Middle frontal gyrus (tissue), 1 donor: ENCODE data around the gene KRTAP10-12.
"Not testable (repeated sequence)": the region's sequence is repeated elsewhere in the genome, so short reads cannot be mapped to it uniquely, and the experiment has no call there.

Source experiments
- DNase-seq: peaks from one replicate; pipeline ENCODE4 v3.0.0-alpha.2; 2015; ENCODE audit warnings: low spot score; ENCODE audit errors: extremely low spot score

Gene KRTAP10-12

DNA sequence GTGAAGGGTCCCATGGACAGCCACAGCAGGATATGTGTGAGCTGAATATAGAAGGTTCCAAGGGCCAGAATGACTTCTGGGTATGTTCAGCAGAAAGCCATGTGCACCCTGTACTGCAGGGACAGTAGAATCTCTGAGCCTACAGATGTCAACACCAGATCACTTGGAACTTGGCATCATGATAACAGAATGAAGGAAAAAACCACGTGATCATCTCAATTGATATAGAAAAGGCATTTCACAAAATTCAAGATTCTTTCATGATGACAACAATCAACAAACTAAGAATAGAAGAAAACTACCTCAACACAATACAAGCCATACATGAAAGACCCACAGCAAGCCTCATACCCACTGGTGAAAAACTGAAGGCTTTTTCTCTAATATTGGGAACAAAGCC, 29.4 kb upstream of the KRTAP10-12 start:
- DNase-seq: no peak

DNA sequence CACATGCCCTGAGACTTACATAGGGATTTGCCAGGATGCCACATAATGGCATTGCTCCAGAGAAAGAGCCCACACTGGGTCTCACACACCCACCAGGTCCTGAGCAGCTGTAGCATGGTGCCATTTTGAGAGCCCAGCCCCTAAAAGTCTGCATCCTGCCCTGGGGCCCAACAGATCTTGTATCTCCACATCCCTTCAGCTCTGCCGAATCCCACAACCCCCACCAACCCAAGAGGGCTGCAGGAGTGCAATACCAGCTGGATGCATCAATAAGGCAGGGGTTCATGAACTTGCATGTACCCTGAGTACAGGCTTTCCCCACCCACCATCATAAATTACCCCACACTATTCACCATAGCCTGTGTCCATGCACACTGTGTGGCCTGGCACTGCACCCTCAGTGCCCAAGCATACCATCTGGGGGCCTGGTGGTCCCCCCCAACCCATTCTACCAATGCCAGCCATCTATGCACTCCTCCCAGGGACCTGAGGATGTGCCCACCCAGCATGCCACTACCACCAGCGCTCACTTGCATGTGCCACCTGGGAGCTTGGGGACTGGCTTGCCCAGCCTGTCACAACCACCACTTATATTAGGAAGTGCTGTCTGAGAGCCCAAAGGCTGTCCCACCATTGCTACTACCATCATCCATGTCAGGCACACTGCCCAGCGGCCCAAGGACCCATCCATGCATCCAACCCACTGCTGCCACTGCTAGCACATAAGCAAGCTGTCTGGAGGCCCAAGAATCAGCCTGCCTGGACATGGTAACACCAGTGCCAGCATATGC, 26.1 kb upstream of the KRTAP10-12 start:
- no peak for DNase-seq

DNA sequence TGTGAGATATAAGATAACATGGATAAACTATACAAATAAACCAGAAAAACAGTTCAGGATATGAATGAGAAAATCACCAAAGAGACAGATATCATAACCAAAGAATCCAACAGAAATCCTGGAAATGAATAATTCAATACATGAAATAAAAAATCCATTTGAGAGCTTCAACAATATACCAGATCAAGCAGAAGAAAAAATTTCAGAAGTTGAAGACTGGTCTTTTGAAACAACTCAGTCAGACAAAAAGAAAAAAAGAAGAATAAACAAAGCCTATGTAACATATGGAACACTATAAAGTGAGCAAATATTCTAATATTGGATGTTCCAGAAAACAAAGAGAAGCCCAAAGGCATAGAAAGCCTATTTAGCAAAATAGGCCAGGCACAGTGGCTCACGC, 25.1 kb upstream of the KRTAP10-12 start:
- no peak for DNase-seq

DNA sequence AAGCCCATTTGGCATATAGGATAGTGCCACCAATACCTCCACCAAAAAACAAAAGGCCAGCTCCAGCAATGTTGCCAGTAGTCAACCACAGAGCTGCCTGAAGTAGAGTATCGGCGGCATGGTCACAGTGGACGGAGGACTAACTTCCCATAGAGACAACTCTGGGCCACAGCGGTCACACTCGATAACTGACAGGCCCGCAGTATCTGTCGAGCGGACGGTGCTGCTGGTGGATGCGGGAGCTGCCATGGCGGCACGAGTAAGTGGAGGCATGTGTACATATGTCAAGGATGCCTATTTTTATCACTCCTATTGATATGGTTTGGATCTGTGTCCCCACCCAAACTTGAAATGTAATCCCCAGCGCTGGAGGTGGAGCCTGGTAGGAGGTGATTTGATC, 19.1 kb upstream of the KRTAP10-12 start:
- DNase-seq: no peak

DNA sequence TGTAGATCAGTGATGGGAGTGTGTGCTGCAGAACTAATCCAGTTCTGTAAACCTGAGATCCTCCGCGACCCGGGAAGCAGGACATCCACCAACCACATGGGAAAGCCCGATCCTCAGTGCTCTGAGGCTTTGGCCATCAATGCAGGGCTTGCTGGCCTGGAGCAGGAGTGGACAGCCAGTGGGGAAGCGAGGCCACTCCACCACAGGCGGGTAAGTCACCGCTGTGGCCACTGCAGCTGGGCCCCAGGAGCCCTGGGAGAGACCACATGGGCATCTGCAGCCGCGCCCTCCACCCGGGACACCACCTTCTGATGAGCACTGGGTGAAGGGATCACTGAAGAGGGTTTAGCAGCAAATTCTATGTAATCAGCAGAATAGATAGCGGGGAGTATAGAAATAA, 15.8 kb upstream of the KRTAP10-12 start:
- DNase-seq: no peak

DNA sequence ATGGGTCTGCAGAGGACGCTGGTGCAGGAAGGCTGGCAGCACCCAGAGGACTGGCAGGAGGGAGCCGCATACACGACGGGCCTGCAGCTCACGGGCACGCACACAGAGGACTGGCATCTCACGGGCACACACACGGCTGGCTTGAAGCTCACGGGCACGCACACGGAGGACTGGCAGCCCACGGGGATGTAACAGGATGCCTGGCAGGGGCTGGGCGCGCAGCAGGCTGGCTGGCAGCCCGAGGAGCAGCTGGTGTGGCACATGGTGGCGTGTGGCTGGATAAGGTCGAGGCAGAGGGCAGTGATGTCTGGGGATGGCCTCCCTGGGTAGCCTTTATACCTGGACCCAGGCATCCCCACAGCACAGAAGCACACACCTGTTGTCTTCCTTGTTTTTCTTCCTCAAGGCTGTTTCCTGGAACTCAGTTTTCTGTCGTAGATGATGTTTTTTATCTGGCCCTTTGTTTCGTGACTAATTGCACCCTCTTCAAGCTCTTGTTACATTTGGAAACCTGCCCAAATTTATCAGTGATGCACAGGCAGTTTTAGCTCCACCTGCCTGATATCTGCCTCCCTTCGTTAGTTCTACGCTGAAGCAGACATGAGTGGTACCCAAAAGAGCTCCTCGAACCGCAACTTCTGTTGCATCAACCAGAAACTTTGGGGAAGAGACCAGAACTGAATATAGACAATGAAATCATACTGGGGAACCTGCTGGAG, 15.0 kb upstream of the KRTAP10-12 start, which contains the start of gene KRTAP12-1:
Gene KRTAP12-1, minus strand, starts transcription at position 303 of the 719 bp plus-strand sequence. Its CDS starts 40 bp downstream, at position 263.
- DNase-seq: no peak

DNA sequence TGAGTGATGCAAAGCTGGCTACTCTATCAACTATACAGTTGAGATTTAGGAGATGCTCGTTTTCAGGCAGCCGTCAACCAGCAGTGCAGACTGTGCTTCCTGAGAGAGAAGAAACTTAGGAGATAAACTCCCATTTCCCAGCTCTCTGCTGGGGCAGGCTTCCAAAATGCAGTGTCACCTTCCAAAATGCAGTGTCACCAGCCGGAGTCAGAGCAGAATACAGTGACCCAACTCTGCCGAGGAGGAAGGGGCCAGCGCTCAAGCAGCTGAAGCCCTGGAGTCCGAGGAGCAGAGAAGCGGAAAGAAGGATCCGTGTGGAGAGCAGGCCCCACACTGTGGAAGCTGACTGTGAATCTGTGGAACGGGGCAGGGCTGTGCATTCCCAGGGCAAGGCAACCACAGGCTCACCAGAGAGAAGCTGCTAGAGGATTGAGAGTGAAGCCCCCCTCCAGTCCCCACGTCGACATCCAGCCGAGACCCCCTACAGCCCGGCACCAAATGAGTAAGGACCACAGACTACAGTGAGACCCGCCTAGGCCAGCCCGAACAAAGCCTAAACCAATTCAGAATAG, 14.3 kb upstream of the KRTAP10-12 start:
- no peak for DNase-seq

DNA sequence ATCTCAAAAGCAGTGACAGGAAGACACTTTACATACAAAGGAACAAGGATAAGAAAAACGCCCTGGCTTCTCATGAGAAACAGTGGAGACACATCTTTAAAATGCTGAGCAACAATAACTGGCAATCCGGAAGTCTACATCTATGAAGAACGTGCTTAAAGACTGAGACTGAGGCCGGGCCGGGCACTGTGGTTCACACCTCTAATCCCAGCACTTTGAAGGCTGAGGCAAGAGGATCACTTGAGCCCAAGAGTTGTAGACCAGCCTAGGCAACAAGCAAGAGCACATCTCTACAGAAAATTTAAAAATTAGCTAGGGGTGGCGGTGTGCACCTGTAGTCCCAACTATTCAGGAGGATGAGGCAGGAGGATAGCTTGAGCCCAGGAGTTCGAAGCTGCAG, 12.9 kb upstream of the KRTAP10-12 start:
- DNase-seq: no peak

DNA sequence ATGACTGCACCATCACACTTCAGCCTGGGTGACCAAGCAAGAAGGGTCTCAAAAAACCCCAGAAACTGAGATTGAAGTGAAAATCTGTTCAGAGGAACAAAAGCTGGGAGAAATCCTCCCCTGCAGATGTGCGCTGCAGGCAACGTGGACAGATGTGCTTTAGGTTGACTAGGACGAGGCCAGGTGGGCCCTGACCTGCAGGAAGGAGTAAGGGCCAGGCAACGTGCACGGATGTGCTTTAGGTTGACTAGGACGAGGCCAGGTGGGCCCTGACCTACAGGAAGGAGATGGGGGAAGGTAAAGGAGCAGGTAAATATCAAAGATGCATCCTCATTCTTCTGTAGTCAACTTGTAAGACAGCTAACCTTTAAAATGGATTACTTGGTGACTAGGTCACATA, 12.5 kb upstream of the KRTAP10-12 start:
- no peak for DNase-seq

DNA sequence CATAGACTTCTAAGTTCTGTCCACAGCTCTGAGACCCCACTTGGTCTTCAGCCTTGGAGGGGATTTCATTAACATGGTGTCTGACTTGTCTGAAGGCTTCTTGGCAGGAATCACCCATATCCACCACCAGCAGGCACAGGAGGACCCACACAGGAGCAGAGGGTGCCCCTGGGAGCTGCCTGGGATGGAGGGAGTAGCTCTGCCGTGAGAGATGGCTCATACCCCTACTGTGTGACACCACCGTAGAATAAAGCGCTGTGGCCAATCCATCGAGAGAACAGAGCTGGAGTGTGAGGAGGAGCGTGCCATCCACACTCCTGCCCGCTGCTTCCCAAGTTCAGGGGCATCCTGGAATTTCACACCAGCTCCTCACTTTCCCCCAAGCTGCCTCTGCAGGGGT, 11.9 kb upstream of the KRTAP10-12 start:
- DNase-seq: not testable (repeated sequence)

DNA sequence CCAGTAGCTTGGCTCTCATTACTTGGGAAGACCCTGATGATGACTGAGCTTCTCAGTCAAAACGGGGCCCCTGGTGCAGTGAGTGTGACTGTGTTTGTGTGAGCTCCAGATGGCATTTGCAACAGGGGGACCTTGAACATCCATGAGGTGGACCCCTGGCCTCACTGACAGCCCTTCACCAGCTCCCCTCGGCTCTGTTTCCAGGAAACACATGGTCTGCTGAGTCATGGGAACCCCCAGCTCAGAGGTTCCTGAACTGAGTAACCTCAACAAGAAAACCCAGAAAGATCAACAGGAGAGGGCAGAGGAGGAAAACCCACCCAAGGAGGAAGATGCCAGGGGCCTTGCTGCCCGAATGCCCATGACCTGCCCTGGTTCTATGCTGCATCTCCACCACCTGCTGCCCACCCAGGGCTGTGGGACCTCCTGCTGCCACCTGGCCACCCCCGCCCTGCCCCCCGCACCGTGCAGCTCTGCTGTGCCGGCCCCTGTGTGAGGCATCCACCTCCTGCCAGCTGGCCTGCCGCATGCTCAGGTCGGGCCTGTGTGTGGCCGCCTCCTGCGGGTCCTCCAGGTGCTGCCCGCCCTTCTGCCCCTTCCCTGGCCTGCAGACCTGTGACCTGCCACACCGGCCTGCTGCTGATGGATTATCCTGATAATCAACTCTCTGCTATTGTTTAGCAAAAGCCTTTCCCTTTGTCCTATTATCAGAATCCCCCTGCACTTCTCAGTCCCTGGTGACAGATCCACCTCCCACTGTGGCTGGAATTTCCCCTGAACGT, 10.8 kb upstream of the KRTAP10-12 start:
- no peak for DNase-seq

DNA sequence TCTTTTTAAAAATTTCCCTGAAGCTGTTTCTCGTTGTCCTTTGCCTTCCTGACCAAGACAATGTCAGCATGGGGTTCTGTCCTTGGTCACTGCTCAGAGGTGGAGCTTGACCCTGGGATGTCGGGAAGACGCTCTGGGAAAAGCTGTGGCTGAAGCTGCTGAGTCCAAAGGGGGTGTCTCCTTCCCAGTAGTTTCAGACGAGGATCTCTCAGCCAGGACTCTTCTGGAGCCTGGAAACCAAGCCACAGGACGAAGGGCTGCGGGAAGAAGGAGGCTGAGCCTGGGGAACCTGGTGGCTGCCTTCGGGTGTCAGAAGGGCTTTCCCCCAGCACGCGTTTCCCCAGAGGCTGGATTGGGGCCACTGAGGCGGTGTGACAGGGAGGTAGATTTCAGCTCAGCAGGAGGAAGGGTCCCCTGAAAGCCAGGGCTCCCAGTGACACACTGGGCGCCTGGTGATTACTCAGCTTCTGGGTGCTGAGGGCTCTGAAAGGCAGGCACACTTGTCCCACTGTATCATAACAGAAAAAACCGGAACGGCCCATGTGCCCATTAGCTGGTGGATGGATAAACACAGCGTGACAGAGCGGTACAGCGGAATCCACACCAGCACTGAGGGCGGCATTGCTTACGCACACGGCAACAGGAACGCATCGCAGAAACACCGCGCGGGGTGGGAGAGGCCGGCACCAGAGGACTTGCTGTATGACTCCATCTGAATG, 10.0 kb upstream of the KRTAP10-12 start:
- no peak for DNase-seq

DNA sequence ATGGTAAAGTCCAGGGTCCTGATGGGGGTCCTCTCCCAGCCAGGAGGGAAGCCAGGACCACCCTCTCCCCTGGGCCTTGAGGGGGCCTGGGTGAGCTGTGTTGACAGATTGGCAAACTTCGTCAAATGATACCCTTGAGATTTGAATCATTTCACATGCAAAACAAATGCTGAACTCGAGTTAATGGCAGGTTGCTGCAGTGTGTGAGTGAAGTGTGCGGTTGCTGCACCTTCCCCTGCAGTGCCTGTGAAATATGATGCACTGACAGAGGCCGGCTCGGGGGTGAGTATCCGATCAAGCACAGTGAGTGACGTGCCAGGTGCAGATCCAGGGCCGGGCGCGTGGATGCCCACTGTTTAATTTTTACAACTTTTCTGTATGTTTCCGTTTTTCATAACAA, 9.3 kb upstream of the KRTAP10-12 start:
- DNase-seq: no peak

DNA sequence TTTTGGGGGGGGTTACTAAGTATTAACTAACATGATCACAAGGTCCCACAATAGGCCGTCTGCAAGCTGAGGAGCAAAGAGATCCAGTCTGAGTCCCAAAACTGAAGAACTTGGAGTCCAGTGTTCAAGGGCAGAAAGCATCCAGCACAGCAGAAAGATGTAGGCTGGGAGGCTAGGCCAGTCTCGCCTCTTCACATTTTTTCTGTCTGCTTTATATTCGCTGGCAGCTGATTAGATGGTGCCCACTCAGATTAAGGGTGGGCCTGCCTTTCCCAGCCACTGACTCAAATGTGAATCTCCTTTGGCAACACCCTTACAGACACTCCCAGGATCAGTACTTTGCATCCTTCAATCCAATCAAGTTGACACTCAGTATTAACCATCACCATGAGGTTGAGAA, 7.2 kb upstream of the KRTAP10-12 start:
- DNase-seq: not testable (repeated sequence)

DNA sequence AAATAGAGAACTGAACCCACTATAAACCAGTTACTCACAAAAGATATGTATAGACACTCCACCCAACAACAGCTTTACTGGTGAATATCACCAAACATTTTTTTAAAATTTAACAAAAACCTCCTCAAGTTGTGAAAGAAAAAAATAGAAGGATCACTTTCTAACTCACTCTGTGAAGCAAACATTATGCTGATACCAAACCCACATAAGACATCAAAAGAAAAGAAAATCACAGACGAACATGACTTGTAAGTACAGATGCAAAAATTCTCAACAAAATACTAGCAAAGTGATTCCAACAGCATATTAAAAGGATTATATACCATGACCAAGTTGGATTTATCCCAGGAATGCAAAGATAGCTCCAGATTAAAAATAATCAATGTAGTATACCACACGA, 5.3 kb upstream of the KRTAP10-12 start:
- no peak for DNase-seq

DNA sequence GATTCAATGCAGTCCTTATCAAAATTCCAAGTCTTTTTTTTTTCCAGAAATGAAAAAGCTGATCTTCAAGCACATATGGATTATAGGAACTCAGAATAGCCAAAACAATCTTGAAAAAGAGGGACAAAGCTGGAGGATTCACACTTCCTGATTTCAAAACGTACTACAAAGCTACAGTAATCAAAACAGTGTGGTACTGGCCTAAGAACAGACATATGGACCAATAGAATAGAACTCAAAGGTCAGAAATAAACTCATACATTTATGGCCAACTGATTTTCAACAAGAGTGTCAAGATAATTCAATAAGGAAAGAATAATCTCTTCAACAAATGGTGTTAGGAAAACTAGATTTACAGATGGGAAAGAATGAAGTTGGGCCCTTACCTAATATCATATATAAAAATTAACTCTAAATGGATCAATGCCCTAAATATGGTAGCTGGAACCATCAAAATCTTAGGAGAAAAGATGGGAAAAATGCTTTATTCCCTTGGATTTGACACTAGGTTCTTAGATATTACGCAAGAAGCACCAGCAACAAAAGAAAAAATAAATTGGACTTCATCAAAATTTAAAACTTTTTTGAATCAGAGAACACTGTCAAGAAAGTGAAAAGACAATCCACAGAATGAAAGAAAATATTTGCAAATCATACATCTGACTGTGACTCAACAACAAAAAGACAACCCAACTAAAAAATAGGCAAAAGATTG, 4.0 kb upstream of the KRTAP10-12 start:
- DNase-seq: no peak

DNA sequence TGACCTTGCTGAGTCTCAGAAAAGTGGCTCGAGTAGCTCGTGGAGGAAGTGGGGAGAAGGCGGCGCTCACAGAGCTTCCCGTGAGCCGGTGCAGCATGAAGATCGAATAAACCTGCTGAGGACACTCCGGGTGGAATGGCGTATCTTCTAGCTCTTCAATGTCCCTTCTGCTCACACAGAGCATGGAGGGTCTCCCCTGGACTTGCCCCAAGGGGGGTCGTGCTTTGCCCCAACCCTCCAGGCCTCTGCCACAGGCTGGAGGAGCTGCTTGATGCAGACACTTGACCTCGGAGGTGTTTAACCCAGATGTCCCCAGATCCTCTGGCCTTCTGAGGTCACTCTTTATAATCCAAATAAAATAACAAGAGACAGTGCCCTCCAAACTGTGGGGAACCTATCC, 2.2 kb upstream of the KRTAP10-12 start:
- no peak for DNase-seq

DNA sequence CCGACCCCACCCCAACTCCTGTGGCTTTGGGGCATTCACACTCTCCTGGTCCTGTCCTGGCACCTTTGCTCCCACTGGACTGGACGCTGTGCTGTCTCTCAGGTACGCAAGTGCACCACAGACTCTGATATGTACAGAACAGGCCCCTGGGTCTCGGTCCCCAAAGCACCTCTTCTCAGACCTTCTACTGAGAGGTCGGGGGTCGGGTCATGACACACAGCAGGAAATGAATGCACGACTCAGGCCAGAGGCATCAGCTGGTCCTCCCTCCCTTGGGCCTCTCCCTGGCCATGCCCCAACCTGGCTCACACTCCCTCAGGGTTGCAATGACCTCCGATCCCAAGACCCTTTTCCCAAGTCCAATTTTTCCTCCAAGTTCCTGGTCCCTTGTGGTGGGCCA, 1.8 kb upstream of the KRTAP10-12 start:
- no peak for DNase-seq

DNA sequence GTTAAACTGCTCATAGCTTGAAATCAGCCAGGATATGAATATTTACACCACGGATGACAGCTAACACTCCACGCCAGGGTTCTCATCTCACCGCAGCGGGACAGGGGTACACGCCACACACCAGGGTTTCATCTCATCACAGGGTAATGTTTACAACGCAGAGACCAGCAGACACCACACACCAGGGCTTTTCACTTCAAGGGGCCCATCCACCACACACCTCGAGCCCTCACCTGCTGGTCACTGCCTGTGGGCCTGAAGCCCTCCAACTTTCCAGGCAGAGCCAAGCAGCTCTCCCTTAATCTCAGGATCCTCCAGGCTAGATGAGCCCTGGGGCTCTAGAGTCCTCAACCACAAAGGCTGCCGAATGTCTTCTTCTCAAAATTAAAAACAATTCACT, 1.3 kb upstream of the KRTAP10-12 start:
- no peak for DNase-seq

DNA sequence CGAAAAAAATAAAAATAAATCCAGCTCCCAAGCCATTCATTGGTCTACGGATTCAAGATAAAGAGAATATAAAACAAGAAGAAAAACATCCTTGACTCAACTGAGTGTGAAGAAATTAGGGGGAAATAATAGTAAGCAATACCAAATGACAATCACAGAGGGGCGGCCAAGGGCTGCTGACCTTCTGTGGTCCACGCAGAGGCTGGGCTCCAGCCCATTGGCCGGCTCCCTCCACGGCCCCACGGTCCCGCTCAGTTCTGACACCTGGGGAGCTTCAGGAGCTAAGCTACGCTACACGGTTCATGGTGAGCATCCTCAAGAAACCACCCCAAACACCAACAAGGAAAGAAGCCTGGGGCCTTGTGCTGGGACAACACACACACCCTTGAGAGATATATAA, 400 bp upstream of the KRTAP10-12 start:
- DNase-seq: no peak
